Measurements from ENCODE around the gene NCOA3.

Gene NCOA3

DNA sequence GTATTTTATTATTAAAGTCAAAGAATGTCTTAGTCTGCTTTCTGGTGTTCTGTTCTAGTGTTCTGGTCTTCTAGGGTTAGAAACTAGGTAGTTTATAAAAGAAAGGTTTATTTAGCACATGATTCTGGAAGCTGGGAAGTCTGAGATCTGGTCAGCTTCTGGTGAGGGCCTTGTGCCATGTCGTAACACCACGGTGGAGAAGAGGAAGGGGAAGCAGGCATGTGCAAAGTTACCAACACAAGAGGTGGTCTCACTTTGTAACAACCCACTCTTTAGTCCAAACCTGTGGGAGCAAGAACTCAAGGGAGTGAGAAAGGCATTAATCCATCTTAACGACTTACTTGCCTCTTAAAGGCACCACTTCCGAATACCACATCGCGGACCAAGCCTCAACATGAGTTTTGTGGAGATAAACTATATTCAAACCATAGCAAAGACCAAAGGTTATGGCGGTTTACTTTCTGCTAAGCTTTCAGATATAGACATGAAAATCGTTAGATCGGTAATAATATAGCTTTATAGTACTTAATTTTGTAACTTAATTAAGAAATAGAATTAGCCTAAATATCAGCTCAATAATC is 99.4 kb downstream of the NCOA3 start:
- DNase-seq = no peak

DNA sequence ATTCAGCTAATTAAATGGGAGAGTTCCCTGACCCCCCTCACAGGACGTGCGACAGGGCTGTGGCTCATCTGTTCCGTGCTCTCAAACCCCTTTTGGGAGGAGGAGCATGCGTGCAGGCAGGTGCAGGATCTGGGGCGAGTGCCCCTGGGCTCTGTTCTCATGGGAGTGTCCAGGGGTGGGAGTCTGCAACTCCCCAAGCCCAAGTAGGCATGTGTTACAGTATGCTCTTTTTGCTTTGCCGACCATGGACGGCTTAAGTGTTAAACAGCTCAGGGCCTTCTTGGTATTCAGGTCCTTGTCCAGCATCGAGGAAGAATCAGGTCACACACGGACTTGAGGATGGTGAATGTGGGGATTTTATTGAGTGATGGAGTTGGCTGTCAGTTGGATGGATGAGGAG is 101.6 kb downstream of the NCOA3 start:
- DNase-seq = no peak

DNA sequence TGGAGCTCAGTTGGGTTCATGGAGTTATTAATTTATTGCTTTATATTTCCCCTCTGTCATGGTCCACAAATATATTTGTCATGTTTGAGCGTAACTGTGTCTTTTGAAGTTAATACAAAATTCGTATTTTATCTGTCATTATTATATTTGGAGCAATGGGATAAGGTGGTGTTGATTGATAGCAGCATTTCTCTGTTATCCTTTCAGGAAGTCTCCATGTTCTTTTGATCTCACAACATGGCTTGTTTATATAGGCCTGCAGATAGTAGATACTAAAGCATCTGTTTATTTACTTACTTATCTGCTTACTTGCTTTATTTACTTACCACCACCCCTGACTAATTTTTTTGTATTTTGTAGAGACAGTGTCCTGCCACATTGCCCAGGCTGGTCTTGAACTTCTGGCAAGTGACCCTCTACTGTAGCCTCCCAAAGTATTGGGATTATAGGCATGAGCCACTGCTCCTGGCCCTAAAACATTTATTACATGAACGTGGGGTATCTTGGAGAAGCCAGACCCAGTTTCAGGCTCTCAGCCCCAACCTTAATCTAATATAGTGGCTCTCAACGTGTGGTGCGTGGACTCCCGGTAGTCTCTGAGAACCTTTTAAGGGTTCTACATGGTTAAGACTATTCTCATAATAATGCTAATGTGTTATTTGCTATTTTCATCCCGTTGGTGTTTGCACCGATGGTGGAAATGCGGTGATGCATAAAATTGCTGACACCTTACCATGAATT is 104.2 kb downstream of the NCOA3 start:
- no peak for DNase-seq

DNA sequence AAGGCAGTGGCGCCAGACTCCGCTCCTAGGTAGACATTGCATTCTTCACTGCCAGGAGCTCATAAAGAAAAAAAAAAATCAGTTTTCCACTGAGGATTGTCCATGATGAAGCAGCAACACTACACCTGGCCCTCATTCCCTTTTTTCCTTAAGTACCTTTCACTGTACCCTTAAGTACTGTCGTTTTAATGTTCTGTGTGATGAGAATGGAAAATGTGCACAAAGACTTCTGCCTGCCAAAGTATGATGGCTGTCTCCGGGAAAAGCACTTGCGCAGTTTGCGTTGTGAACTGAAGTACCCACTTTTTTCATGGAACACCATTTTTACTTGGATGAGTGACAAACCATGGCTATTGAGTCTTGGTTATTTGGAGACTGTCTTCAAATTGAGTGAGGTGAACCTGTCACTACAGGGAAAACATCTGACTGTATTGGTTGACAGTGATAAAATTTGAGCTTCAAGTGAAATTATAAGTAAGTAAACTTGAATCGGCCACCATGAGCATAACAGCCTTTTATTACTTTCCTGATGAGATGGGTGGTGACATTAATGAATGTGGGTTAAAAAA is 104.8 kb downstream of the NCOA3 start:
- DNase-seq = no peak

DNA sequence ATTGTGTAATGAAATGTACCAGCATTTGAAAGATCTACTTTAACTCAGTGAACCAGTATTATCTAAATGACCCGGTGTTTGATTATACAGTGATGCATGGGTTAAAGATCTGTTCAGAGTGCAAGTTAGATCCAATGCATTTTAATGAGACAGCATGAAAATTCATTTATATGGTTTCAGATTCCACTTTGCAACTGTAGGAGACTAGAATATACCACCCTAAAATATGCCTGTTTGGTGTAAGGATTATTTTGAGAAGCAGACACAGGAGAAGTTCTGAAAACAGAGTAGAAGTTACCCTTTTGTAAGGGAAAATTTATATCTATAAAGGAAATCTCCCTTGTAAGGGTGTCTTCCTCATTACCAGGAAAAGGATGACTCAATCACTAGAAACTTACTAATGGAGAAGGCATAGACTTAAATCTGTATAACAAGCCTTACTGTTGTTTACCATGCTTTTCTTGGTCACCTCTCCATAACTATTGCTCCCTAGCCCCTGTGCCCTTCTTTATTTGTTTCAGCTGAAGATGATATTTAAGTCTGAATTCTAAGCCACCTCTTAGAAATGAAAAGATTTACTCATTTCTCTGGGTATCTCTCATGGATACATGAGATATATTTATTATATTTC is 105.4 kb downstream of the NCOA3 start:
- DNase-seq = peak; percentile 4 to 21

DNA sequence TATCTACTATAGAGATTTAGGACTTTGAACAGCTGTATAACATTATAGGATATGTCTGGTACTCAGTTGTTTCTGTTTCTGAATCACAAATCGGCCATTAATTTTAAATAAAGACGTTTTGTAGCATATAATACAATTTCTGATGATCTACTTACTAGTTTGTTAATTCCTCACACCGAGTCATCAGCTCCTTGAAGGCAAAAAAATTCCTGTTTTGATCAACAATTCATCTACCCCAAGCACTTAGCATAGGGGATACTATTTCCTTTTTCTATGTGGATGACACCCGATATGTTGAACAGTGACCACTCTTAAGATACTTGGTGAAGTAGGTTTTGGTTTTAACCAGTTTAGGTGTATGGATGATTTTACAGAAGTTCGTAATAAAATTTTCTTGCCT is 107.3 kb downstream of the NCOA3 start:
- DNase-seq = no peak

DNA sequence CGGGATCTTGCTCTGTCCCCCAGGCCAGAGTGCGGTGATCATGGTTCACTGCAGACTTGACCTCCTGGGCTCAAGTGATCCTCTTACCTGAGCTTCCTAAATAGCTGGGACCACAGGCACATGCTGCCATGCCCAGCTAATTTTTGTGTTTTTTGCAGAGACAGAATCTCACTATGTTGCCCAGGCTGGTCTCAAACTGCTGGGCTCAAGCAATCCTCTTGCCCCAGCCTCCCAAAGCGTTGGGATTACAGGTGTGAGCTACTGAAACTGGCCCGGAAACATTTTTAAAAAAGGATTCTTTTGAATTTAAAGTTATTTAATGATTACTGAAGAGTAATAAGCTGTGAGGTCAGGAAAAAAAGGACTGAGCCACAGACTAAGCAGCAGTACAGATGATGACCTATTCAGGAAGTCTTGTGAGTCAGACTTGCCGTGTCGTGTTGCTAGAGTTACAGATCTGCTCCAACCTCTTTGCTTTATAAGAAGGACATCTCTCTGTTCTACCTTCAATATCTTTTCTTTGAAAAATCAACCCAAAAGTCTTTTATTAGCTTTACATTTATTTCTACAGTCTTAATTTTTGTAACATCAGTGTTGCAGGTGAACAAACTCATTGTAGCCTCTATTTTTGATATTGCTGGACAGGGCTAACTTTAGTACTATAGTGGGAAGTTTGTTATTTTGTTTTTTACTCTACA is 108.7 kb downstream of the NCOA3 start:
- DNase-seq = peak; percentile 64 to 70

DNA sequence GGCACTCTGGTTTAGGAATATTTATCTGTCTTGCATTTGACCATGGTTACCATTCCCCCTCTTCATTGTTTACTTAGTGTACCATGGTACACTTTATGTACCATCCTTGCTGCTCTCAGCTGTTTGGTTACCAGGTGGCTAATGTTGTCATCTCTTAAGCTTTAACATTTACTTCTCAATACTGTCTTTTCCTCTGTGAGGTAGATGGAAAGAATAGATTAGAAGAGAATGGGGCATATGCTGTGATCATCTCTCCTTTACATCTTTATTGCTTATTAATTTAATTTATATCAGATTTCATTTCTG is 109.2 kb downstream of the NCOA3 start:
- DNase-seq = no peak

DNA sequence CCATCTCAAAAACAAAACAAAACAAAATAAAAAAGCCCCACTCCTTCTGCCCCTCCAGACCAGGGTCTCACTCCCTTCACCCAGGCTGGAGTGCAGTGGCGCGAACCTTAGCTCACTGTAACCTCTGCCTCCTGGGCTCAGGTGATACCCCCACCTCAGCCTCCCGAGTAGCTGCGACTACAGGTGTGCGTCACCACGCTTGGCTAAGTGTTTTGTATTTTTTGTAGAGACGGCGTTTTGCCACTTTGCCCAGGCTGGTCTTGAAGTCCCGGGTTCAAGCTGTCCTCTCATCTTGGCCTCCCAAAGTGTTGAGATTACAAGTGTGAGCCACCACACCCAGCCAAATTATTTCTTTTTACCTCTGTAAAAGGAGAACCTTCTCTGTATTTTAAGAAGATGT is 110.1 kb downstream of the NCOA3 start:
- DNase-seq = no peak

DNA sequence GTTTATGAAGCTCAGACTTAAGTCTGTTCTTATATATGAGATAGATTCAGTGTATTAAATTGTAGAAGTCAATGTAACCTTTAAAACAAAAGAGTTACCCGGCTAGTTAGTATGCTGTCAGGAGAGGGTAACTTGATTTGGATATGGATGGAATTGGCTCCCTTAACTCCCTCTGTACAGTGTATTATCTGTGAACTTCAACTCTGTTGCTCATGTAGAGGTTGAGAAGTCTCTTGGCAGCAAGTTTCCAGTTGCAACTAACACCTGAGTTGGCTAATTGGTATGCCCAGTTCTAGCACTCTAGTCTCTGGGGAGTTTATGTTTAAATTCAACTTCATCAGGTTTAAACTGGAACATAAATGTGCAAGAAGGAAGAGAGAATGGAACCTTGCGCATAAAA is 111.0 kb downstream of the NCOA3 start:
- no peak for DNase-seq

DNA sequence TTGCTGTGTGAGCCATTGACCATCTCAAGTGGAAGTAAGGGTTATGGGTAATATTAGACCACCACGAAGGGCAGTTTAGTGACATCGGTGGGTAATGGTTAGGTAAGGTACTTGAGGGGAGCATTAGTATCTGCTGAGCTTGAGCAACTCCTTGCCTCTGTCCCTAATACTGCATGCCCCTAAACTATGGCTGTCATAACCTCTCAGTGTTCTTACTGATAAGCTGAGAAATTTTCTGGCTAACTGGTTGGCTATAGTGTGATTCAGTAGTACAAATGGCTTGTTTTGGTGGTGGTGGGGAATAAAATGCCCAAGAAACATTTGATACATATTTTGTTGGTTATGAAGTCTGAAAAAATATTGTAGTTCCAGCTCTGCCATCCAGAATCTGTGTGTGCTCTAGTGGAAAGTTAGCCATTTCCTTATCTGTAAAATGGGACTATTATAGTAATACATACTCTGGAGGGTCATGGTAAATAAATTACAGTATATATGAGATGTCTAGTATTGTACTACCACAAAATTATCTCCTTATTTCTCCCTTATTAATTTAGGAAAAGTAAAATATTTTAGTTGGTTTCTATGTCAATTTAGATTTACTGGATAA is 113.1 kb downstream of the NCOA3 start:
- no peak for DNase-seq

DNA sequence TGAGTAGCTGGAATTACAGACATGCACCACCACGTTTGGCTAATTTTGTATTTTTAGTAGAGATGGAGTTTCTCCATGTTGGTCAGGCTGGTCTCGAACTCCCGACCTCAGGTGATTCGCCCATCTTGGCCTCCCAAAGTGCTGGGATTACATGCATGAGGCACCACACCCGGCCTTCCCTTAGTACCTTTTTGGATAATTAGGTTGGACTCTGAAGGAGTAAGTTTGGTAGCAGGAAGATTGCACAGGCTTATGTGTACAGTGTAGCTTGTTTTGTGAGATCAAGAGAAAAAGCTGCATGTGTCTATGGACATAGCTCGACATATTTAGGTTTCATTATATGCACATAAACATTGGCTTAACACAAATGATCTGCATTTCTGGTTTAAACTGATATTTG is 116.8 kb downstream of the NCOA3 start:
- no peak for DNase-seq

DNA sequence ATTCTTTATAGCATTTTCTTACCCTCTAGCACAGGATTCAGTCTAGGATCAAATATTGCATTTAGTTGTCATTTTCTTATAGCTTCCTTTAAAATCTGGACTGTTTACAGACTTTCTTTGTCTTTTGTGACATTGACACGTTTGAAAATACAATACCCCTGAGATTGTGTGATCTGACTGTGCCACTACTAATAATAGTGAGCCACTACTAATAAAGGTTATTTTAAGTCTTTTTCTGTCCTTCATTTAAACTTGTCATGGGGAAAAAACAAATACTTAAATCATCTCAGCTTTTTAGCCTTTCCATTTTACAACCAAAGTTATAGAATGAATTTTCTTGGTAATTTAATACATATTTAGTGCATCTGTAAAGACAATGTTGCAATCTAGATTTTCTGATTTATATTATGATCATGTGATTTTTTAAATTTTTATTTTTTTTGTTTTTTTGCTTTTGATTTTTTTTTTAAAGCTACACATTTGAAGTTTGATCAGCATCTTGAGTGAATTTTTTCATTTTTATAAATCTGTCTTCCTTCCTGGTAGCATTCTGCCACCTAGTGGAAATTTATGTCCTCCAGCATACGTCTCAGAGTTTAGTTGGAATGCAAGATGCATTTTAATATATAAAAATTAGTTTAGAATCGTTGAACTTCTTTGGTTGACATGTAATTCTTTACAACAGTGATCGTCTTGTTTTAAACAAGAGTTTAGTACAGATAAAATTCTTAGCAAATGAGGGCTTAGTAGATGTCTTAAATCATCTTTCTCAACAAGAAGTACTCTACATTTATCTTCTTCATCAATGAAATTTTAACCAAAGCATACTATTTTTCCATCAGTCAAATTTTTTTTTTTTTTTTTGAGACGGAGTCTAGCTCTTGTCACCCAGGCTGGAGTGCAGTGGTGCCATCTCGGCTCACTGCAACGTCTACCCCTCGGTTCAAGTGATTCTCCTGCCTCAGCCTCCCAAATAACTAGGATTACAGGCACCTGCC is 119.4 kb downstream of the NCOA3 start:
- peak; percentile 53 to 55 for DNase-seq

DNA sequence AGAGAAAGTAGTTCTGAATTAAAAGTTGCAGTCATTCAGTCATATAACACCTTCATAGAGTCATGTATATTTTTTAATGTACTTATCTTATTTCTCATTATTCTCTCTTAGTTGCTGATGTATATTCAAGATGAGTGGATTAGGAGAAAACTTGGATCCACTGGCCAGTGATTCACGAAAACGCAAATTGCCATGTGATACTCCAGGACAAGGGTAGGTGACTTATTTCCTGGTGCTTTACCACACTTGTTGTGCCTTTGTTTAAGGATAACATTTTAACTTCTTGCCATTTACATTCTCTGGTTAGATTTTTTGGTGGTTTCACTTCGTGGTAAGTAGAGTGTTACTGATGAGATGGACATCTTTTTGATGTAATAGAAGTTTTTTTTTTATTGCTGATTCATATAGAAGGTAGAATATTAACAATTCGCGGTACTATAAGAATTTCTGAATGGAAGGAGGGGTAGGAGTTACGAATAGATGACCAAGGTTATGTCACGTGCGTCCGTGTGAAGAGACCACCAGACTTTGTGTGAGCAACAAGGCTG is 120.5 kb downstream of the NCOA3 start:
- no peak for DNase-seq

DNA sequence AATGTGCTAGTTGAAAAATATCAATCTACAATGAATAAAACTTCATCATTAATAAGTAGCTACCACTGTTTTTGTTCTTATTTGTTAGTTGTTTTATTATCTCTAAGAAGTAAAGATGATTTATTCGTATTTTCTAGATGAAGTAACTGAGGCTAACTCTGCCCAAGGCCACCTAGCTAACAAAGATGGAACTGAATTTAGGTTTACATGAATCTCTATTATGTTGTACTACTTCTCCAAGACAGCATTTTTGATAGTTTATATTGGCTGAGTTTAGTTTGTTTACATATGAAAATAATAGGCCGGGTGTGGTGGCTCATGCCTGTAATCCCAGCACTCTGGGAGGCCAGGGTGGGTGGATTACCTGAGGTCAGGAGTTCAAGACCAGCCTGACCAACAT is 121.5 kb downstream of the NCOA3 start:
- no peak for DNase-seq

DNA sequence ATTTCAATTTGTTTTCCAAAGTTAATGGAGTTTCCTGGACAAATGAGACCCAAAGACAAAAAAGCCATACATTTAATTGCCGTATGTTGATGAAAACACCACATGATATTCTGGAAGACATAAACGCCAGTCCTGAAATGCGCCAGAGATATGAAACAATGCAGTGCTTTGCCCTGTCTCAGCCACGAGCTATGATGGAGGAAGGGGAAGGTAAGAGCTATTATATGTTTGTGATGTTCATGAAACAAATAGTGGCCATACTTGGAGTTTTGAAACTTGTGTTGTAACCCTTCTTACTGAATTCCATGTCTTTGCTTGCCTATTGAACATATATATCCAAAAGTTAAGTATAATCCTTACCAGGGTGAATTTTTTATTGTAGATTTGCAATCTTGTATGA is 125.9 kb downstream of the NCOA3 start:
- no peak for DNase-seq

DNA sequence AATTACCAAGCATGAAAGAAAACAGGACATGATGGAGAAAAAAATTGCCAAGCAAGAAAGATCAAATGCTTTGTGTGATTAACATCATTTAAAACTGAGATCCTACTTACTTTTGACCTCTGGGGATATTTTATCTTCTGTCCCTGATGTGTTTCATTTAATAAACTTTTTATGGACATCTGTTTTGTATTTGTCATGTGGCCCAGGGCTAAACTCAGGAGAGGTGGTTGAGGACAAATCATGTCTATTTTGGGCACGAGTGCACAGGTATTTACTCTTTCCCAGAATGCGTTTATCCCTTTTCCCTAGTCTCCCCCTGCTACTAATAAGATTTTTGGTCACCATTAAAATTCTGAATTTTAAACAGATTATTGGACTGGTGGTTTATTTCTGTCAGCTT is 128.2 kb downstream of the NCOA3 start:
- no peak for DNase-seq

DNA sequence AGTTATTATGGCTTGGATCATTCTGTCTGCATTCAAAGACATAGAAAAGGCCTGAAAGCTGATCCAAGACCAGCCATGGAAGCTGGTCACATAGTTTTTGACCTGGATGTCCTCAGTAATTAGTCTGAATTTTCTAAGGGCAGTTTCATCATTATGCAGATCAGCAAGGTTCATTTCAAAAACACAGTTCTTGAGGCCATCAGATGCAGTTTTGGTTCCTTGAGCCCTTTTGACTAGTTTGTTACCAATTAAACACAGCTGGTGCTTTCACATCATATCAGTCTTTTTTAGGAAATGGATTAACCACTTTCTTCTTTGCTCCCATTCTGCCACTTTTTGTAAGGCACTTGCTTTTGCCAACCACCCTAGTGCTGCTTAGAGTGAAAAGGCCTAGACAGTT is 129.4 kb downstream of the NCOA3 start:
- no peak for DNase-seq

DNA sequence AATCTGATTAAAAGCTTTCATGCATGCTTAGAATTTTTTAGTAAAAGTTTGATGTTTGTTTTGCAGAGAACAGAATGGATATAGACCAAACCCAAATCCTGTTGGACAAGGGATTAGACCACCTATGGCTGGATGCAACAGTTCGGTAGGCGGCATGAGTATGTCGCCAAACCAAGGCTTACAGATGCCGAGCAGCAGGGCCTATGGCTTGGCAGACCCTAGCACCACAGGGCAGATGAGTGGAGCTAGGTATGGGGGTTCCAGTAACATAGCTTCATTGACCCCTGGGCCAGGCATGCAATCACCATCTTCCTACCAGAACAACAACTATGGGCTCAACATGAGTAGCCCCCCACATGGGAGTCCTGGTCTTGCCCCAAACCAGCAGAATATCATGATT is 133.6 kb downstream of the NCOA3 start:
- no peak for DNase-seq

DNA sequence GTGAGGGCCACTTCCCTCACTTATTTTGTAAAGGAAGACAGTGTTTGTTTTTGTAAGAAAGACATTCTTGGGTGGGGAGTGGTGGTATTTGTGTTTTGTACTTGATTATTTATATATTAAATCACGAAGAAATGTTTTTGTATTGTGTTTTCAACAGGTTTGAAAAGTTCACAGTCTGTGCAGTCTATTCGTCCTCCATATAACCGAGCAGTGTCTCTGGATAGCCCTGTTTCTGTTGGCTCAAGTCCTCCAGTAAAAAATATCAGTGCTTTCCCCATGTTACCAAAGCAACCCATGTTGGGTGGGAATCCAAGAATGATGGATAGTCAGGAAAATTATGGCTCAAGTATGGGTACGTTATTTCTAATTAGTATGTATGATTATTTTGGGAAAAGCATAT is 137.2 kb downstream of the NCOA3 start:
- no peak for DNase-seq

DNA sequence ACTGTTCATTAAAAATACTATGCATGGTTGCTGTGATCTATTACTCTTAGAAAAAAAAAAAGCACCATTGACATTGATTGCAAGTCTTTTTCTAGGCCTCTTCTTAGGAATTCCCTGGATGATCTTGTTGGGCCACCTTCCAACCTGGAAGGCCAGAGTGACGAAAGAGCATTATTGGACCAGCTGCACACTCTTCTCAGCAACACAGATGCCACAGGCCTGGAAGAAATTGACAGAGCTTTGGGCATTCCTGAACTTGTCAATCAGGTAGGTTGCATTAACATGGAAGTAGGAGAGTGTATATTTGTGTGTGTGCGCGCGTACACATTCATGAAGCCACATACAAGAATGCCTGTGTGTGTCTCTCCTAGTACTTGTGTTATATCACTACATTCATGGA is 140.4 kb downstream of the NCOA3 start:
- DNase-seq = no peak

DNA sequence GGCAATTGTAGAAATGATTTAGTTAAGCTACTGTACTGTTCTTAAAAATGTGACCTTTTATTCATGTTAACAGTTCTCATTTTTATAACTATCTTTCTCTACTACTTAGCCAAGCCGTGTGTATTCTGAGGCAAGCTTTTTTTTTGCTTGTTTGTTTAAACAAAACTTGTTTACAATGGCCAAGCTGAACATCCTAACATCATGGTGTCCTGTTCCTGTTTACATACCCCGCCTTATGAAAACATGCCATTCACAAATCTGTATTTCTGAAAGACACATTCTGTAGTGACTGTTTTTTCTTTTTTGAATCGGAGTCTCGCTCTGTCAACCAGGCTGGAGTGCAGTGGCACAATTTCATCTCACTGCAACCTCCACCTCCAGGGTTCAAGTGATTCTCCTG is 140.9 kb downstream of the NCOA3 start:
- no peak for DNase-seq
